Loucy (cell line): Measurements from ENCODE around the gene CTNNA2.

ENCODE experiments used
- H2AFZ ChIP-seq: fragments of 200-600 bp; sonication (generic); 2 replicates; pipeline ENCODE4 v1.6.0; 2016; ENCODE audit warnings: antibody characterized with exemption, mild to moderate bottlenecking, low read length, moderate library complexity
- H3F3A ChIP-seq: fragments of 200-600 bp; 2 replicates; pipeline ENCODE4 v1.6.0; 2016; ENCODE audit warnings: antibody characterized with exemption, low read depth, mild to moderate bottlenecking
- H3K27me3 ChIP-seq: fragments of 200-600 bp; sonication (generic); 2 replicates; pipeline ENCODE4 v1.6.1; 2014; ENCODE audit warnings: low read length, mild to moderate bottlenecking; ENCODE audit not compliant: insufficient read depth, poor library complexity, severe bottlenecking
- H3K36me3 ChIP-seq: fragments of 200-600 bp; sonication (generic); 2 replicates; pipeline ENCODE4 v1.6.1; 2016; ENCODE audit warnings: low read length; ENCODE audit not compliant: insufficient read depth
- H3K4me1 ChIP-seq: fragments of 200-600 bp; sonication (generic); 2 replicates; pipeline ENCODE4 v1.5.1; 2014; ENCODE audit warnings: low read length, mild to moderate bottlenecking; ENCODE audit not compliant: insufficient read depth, poor library complexity, severe bottlenecking
- H3K4me2 ChIP-seq: fragments of 200-600 bp; sonication (generic); 2 replicates; pipeline ENCODE4 v1.6.0; 2014; ENCODE audit warnings: antibody characterized with exemption, low read length, low read depth, mild to moderate bottlenecking; ENCODE audit not compliant: poor library complexity, severe bottlenecking
- H3K4me3 ChIP-seq: fragments of 200-600 bp; sonication (generic); 2 replicates; pipeline ENCODE4 v1.5.1; 2014; ENCODE audit warnings: low read length, mild to moderate bottlenecking, mixed read lengths; ENCODE audit not compliant: poor library complexity, severe bottlenecking
- H3K79me2 ChIP-seq: fragments of 200-600 bp; sonication (generic); 2 replicates; pipeline ENCODE4 v1.6.1; 2014; ENCODE audit warnings: low read length; ENCODE audit not compliant: insufficient read depth
- H3K9ac ChIP-seq: fragments of 200-600 bp; sonication (generic); 2 replicates; pipeline ENCODE4 v1.6.0; 2014; ENCODE audit warnings: mild to moderate bottlenecking, low read depth, low read length, moderate library complexity; ENCODE audit not compliant: poor library complexity, severe bottlenecking
- H3K9me2 ChIP-seq: fragments of 200-600 bp; sonication (generic); replicated peaks from 2 replicates; pipeline ENCODE4 v1.6.1; 2016; ENCODE audit warnings: low read depth, low read length, mixed read lengths
- H3K9me3 ChIP-seq: fragments of 200-600 bp; sonication (generic); 2 replicates; pipeline ENCODE4 v1.6.1; 2014; ENCODE audit warnings: mild to moderate bottlenecking, antibody characterized with exemption, low read length, low read depth; ENCODE audit not compliant: insufficient read depth
- H4K20me1 ChIP-seq: fragments of 200-600 bp; sonication (generic); 2 replicates; pipeline ENCODE4 v1.6.0; 2014; ENCODE audit warnings: antibody characterized with exemption, low read length, mild to moderate bottlenecking; ENCODE audit not compliant: insufficient read depth, poor library complexity, severe bottlenecking
- CTCF ChIP-seq: fragments of 200-600 bp; sonication (generic); conservative IDR thresholded peaks from 2 replicates; pipeline ENCODE4 v1.5.1; 2014; ENCODE audit warnings: mild to moderate bottlenecking, antibody characterized with exemption, low read length
- EZH2phosphoT487 ChIP-seq: fragments of 200-600 bp; IDR thresholded peaks from 2 replicates; pipeline ENCODE4 v1.6.1; 2018; ENCODE audit warnings: antibody characterized with exemption, mild to moderate bottlenecking, moderate library complexity, borderline replicate concordance

Gene CTNNA2

GRCh38 chr2:79700651-79701050 is 187.8 kb downstream of the CTNNA2 start:
- TF ChIP-seq EZH2phosphoT487 (no peak), CTCF (no peak)
- H3K4me1 ChIP-seq = no peaks in the 10 kb centered on the region
- no peaks in the 10 kb centered on the region for H3K9me2 ChIP-seq
- no peaks in the 10 kb centered on the region for H3K36me3 ChIP-seq
- no peaks in the 10 kb centered on the region for H3F3A ChIP-seq
- H3K79me2 ChIP-seq = no peaks in the 10 kb centered on the region
- H3K9ac ChIP-seq = no peak overlapping the region
- no peaks in the 10 kb centered on the region for H4K20me1 ChIP-seq
- no peaks in the 10 kb centered on the region for H3K27me3 ChIP-seq
- no peaks in the 10 kb centered on the region for H3K9me3 ChIP-seq
- H3K4me3 ChIP-seq = no peak overlapping the region
- H2AFZ ChIP-seq = no peak overlapping the region
- H3K4me2 ChIP-seq = no peak overlapping the region

- Histone ChIP-seq H4K20me1 (no peaks in the 10 kb centered on the region), H2AFZ (no peak overlapping the region), H3K4me2 (no peak overlapping the region), H3F3A (no peaks in the 10 kb centered on the region), H3K4me3 (no peak overlapping the region), H3K36me3 (no peaks in the 10 kb centered on the region), H3K27me3 (no peaks in the 10 kb centered on the region), H3K9me2 (no peaks in the 10 kb centered on the region), H3K4me1 (no peaks in the 10 kb centered on the region), H3K9me3 (no peaks in the 10 kb centered on the region), H3K9ac (no peak overlapping the region), H3K79me2 (no peaks in the 10 kb centered on the region)
- no peak for TF ChIP-seq EZH2phosphoT487
- TF ChIP-seq CTCF = no peak
Measured at GRCh38 chr2:79702905-79703304, 190.1 kb downstream of the CTNNA2 start.

GRCh38 chr2:79711098-79711497 is 198.2 kb downstream of the CTNNA2 start:
- Histone ChIP-seq H3K36me3 (no peaks in the 10 kb centered on the region), H3K9me2 (no peaks in the 10 kb centered on the region), H3K9me3 (no peaks in the 10 kb centered on the region), H3F3A (no peaks in the 10 kb centered on the region), H2AFZ (no peak overlapping the region), H3K4me2 (no peak overlapping the region), H4K20me1 (no peaks in the 10 kb centered on the region), H3K4me1 (no peaks in the 10 kb centered on the region), H3K27me3 (no peaks in the 10 kb centered on the region), H3K9ac (no peak overlapping the region), H3K4me3 (no peak overlapping the region), H3K79me2 (no peaks in the 10 kb centered on the region)
- TF ChIP-seq EZH2phosphoT487 = no peak
- TF ChIP-seq CTCF = no peak
